ENCODE data around the gene OR2A5. TPM values are rescaled to one million over a fixed set of nuclear protein-coding genes. Genes with fewer than 3 reads are reported as not detected.
A peak's percentile ranks its signal among the peaks of the same experiment; 100 is the strongest.

Gene OR2A5
- total and polyA plus RNA-seq, 4 donors: not detected

- Histone ChIP-seq H3K9me3 (ENCODE audit: control insufficient read depth in 4 of 4, insufficient read depth in 3 of 4, low read length in 3 of 4) (peaks cover 0 to 1% (median 0%) of the 10 kb centered on the region in 4 donors), H3K4me3 (no peak overlapping the region), H3K4me1 (ENCODE audit: control insufficient read depth in 5 of 5, insufficient read depth in 5 of 5, low read length in 5 of 5) (peaks cover 0 to 38% (median 0%) of the 10 kb centered on the region in 5 donors), H3K27me3 (ENCODE audit: control insufficient read depth in 3 of 3, insufficient read depth in 3 of 3, low read length in 2 of 3) (peaks cover 0 to 3% (median 0%) of the 10 kb centered on the region in 3 donors), H3K27ac (ENCODE audit: low read depth in 1 of 2, low read length in 1 of 2) (no peak overlapping the region), H3K9ac (ENCODE audit: insufficient read depth in 1 of 2, low read length in 2 of 2) (no peak overlapping the region), H3K36me3 (ENCODE audit: control insufficient read depth in 4 of 4, insufficient read depth in 4 of 4, low read length in 4 of 4) (no peaks in the 10 kb centered on the region)
- 90 to 95% methylated on average over 3 of the region's 3 CpGs for WGBS, 2 donors
- no peak for TF ChIP-seq CTCF (IDR thresholded peaks at IDR 0.05; ENCODE audit: control extremely low read depth, extremely low read depth)
- no peak for DNase-seq
- no peak for ATAC-seq (ENCODE audit: insufficient read depth, low FRiP score)
These were observed 20.2 kb upstream of the OR2A5 start for GRCh38 chr7:144028547-144028946.

- Histone ChIP-seq H3K9me3 (ENCODE audit: control insufficient read depth in 4 of 4, insufficient read depth in 3 of 4, low read length in 3 of 4) (no peaks in the 10 kb centered on the region), H3K27me3 (ENCODE audit: control insufficient read depth in 3 of 3, insufficient read depth in 3 of 3, low read length in 2 of 3) (peaks cover 0 to 3% (median 0%) of the 10 kb centered on the region in 3 donors), H3K4me1 (ENCODE audit: control insufficient read depth in 5 of 5, insufficient read depth in 5 of 5, low read length in 5 of 5) (peaks cover 0 to 51% (median 0%) of the 10 kb centered on the region in 5 donors), H3K9ac (ENCODE audit: insufficient read depth in 1 of 2, low read length in 2 of 2) (no peak overlapping the region), H3K4me3 (no peak overlapping the region), H3K36me3 (ENCODE audit: control insufficient read depth in 4 of 4, insufficient read depth in 4 of 4, low read length in 4 of 4) (no peaks in the 10 kb centered on the region), H3K27ac (ENCODE audit: low read depth in 1 of 2, low read length in 1 of 2) (no peak overlapping the region)
- ATAC-seq (ENCODE audit: insufficient read depth, low FRiP score) (no peak), DNase-seq (no peak)
- TF ChIP-seq CTCF (IDR thresholded peaks at IDR 0.05; ENCODE audit: control extremely low read depth, extremely low read depth): no peak
- WGBS, 2 donors: 65 to 68% methylated on average over 5 of the region's 5 CpGs
These were observed 16.2 kb upstream of the OR2A5 start for GRCh38 chr7:144032516-144032915.

- Histone ChIP-seq H3K4me1 (ENCODE audit: control insufficient read depth in 5 of 5, insufficient read depth in 5 of 5, low read length in 5 of 5) (peaks cover 0 to 55% (median 0%) of the 10 kb centered on the region in 5 donors), H3K36me3 (ENCODE audit: control insufficient read depth in 4 of 4, insufficient read depth in 4 of 4, low read length in 4 of 4) (no peaks in the 10 kb centered on the region), H3K4me3 (no peak overlapping the region), H3K9ac (ENCODE audit: insufficient read depth in 1 of 2, low read length in 2 of 2) (no peak overlapping the region), H3K9me3 (ENCODE audit: control insufficient read depth in 4 of 4, insufficient read depth in 3 of 4, low read length in 3 of 4) (no peaks in the 10 kb centered on the region), H3K27ac (ENCODE audit: low read depth in 1 of 2, low read length in 1 of 2) (no peak overlapping the region), H3K27me3 (ENCODE audit: control insufficient read depth in 3 of 3, insufficient read depth in 3 of 3, low read length in 2 of 3) (peaks cover 0 to 3% (median 0%) of the 10 kb centered on the region in 3 donors)
- DNase-seq (peak in 2 of 3 donors; percentile 47 to 58), ATAC-seq (ENCODE audit: insufficient read depth, low FRiP score) (no peak)
- no peak for TF ChIP-seq CTCF (IDR thresholded peaks at IDR 0.05; ENCODE audit: control extremely low read depth, extremely low read depth)
- WGBS, 2 donors: 46 to 57% methylated on average over 1 of the region's 1 CpG
These were observed 15.6 kb upstream of the OR2A5 start for GRCh38 chr7:144032985-144033709.
